ENCODE data around the gene GATAD1. TPM values are rescaled to one million over a fixed set of nuclear protein-coding genes. Genes with fewer than 3 reads are reported as not detected.

Gene GATAD1
- polyA plus RNA-seq (2011; rRNA removed) (26.9 and 31.7 TPM in 2 replicates), polyA minus RNA-seq (2011; rRNA and poly(A)+ RNA removed) (14.7 and 19.6 TPM in 2 replicates)

- Histone ChIP-seq H3K27ac (ENCODE audit: low read depth, low read length) (peak within 1 kb of the TSS; percentile 69), H3K4me3 (ENCODE audit: low read depth, low read length) (peak within 1 kb of the TSS; percentile 84), H3K9me3 (ENCODE audit: control insufficient read depth, insufficient read depth, low read length) (no peaks in the 10 kb centered on the region; the same call in 1 of the 2 replicates), H3K27me3 (ENCODE audit: control insufficient read depth, insufficient read depth, low read length) (no peaks in the 10 kb centered on the region)
- TF ChIP-seq CTCF (IDR thresholded peaks at IDR 0.05; ENCODE audit: low read depth, low read length) = peak; percentile 89
- POLR2A ChIA-PET = interaction anchor here (0.7 to 1.1 kb wide), 6 partner anchors 81 to 313 kb away, joined by 3 to 7 read pairs (median 4); partner anchors contain the start of genes ANKIB1, CYP51A1, FAM133B and KRIT1
- peak; percentile 81 for DNase-seq (ENCODE audit: low read depth, low spot score)
- CTCF ChIA-PET = interaction anchor here (0.5 to 6.1 kb wide), 40 partner anchors 9 to 618 kb away, joined by 3 to 101 read pairs (median 5); partner anchors contain the start of genes ANKIB1, KRIT1, LRRD1 and MTERF1
Observed at GRCh38 chr7:92447345-92448204, at the start of gene GATAD1. Gene GATAD1, plus strand, starts transcription at chr7:92447482. Its CDS starts 248 bp downstream, at chr7:92447730.

GRCh38 chr7:92397542-92397941 lies 49.7 kb upstream of the GATAD1 start:
- Histone ChIP-seq H3K4me3 (ENCODE audit: low read depth, low read length) (no peak overlapping the region), H3K27ac (ENCODE audit: low read depth, low read length) (no peak overlapping the region), H3K27me3 (ENCODE audit: control insufficient read depth, insufficient read depth, low read length) (no peaks in the 10 kb centered on the region), H3K9me3 (ENCODE audit: control insufficient read depth, insufficient read depth, low read length) (no peaks in the 10 kb centered on the region)
- CTCF ChIA-PET = no interaction called here
- DNase-seq (ENCODE audit: low read depth, low spot score) = no peak
- POLR2A ChIA-PET = no interaction called here
- TF ChIP-seq CTCF (IDR thresholded peaks at IDR 0.05; ENCODE audit: low read depth, low read length) = no peak

GRCh38 chr7:92400013-92400412 lies 47.3 kb upstream of the GATAD1 start:
- POLR2A ChIA-PET = no interaction called here
- CTCF ChIA-PET = no interaction called here
- Histone ChIP-seq H3K4me3 (ENCODE audit: low read depth, low read length) (no peak overlapping the region), H3K9me3 (ENCODE audit: control insufficient read depth, insufficient read depth, low read length) (no peaks in the 10 kb centered on the region), H3K27me3 (ENCODE audit: control insufficient read depth, insufficient read depth, low read length) (no peaks in the 10 kb centered on the region), H3K27ac (ENCODE audit: low read depth, low read length) (no peak overlapping the region)
- DNase-seq (ENCODE audit: low read depth, low spot score) = no peak
- TF ChIP-seq CTCF (IDR thresholded peaks at IDR 0.05; ENCODE audit: low read depth, low read length) = no peak

- ChIA-PET CTCF (no interaction called here), POLR2A (no interaction called here)
- no peak overlapping the region for H3K4me3 ChIP-seq (ENCODE audit: low read depth, low read length)
- DNase-seq (ENCODE audit: low read depth, low spot score) = no peak
- no peak for TF ChIP-seq CTCF (IDR thresholded peaks at IDR 0.05; ENCODE audit: low read depth, low read length)
- H3K27ac ChIP-seq (ENCODE audit: low read depth, low read length) = peak overlapping the region; percentile 49
- H3K9me3 ChIP-seq (ENCODE audit: control insufficient read depth, insufficient read depth, low read length) = no peaks in the 10 kb centered on the region
- H3K27me3 ChIP-seq (ENCODE audit: control insufficient read depth, insufficient read depth, low read length) = no peaks in the 10 kb centered on the region
Observed at GRCh38 chr7:92402920-92403759, 44.1 kb upstream of the GATAD1 start.
